Fibroblast of skin of left biceps (primary cell): ENCODE results near the gene MAGI3.
"Not testable (repeated sequence)": the region's sequence is repeated elsewhere in the genome, so short reads cannot be mapped to it uniquely, and the experiment has no call there.

Experiments
- DNase-seq, 2 experiments: peaks; one replicate each; pipeline ENCODE4 v3.0.0-alpha.2; 2013; ENCODE audit warnings: low read depth in 2 of 2

The MAGI3 gene

DNA sequence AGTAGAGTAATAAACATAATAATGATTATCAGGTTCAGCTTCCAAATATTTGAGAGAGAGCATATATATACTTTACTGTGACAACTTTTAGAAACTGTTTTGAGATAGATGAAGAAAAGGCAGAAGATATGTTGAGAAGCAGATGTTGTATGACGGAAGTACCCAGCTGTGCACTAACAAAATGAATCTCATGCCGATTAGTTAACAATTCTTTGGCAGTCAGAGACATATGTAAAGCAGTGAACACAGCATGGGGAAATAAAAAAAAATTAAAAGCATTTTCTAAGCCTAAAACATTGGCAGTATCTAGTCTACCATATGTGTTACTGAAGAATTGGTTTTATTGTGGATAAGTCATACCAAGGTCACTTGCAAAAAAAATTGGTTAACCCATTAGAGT lies 51.8 kb downstream of the MAGI3 start:
- DNase-seq: no peak

GRCh38 chr1:113444857-113445256 lies 54.5 kb downstream of the MAGI3 start:
- DNase-seq: no peak

DNA sequence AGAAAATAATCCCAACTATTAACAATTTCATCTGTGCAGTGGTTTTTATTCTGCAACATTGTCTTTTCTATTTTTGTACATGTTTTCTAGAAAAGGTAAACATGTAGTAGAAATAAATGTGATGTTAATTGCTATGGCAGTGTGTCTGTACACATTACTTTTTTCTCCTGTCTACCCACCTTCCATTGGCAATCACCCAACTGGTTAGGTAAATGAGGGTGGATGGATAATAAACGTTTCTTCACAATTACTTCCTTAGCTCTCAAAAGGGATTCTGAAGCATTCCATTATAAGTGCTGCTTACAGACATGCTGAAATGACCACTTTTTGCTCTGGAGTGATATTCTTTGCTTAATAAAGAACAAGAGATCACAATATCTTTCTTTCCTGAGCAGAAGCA lies 61.4 kb downstream of the MAGI3 start:
- DNase-seq: no peak

- peak; percentile 3 to 13 for DNase-seq
Measured at GRCh38 chr1:113452921-113453770, 62.8 kb downstream of the MAGI3 start.

DNA sequence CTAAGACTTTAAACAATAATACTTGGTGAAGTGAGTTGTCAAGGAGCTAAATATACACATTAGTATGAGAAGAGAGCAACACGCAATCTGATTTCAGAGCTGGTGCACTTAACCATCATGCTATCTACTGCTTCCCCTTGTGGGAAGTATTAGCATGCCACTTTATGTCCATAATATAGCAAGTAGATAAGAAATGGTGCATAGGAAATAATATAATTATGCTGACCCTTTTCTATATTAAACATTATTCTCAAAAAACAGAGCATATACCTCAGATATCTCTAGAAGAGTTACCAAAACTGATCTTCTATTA lies 63.4 kb downstream of the MAGI3 start:
- DNase-seq: no peak

GRCh38 chr1:113455374-113455773 lies 65.1 kb downstream of the MAGI3 start:
- DNase-seq: no peak

DNA sequence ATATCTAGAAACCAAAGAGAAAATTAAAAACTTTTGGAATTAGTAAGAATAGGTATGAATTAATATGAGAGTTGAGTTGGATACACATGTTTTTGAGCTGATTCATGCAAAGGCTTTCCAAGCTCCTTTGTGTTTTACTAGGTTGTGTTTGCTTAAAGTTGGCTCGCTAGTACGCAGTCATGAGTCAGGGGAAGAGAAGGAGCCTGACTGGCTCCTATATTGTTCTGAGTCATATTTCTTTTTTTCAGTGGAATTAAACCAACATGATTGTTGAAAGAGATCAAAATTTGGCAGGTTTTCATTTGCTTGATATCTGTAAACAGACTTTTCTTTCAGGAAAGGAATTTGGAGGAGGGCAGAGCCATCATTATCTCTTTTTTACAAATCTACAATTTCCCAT lies 66.7 kb downstream of the MAGI3 start:
- DNase-seq: peak; percentile 87 to 90

DNA sequence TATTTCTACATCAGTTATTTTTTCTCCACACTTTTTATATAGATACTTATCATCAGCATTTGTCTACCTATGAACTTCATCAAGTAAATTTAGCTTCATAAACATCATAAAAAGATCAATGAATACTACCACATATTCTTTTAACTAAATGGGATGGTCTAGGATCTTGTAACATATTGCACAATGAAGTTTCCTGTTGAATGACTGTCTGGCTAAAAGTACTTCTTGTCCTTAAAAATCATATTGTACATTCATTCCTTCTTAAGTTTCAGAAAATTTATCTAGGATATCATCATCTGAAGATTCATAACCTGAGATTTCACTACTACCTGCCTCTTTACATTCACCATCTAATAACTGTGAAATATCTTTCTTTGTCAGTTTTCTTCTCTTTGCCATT lies 69.0 kb downstream of the MAGI3 start:
- DNase-seq: no peak

GRCh38 chr1:113467991-113468390 lies 77.7 kb downstream of the MAGI3 start:
- no peak for DNase-seq

- DNase-seq: not testable (repeated sequence)
Measured at GRCh38 chr1:113478427-113479195, 88.3 kb downstream of the MAGI3 start.

DNA sequence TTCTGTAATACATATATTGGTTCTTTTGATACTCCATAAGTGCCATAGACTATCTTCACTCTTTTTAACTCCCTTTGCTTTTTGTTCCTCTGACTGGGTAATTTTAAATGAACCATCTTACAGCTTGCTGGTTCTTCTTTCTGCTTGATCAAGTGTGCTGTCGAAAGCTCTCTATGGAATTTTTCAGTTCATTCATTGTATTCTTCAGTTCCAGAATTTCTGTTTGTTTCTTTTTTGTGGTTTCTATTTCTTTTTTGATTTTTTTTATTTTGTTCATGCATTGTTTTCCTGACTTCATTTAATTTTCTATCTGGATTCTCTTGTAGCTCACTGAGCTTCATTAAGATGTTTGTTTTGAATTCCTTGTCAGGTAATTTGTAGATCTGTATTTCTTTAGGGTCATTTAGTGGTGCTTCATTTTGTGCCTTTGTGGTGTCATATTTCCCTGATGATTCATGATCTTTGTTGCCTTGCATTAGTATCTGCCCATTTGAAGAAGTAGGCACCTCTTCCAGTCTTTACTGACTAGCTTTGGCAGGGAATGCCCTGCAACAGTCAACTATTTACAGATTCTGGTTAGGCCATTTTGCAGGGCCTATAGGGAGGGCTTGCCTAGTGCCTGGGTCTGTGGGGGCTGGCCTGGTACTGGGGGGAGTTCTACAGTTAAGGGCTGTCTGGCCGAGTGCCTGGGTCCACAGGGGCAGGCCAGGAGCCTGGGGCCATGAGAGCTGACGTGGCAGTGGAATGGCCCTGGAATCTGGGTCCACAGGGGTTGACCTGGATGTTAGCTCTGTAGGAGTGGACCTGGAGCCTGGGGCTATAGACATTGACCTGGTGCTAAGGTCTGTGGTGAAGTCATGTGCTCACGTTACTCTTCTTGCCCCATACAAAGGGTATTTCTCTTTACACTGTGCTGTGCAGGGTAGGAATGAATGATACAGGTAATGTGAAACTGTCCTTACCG lies 89.7 kb downstream of the MAGI3 start:
- DNase-seq: no peak

DNA sequence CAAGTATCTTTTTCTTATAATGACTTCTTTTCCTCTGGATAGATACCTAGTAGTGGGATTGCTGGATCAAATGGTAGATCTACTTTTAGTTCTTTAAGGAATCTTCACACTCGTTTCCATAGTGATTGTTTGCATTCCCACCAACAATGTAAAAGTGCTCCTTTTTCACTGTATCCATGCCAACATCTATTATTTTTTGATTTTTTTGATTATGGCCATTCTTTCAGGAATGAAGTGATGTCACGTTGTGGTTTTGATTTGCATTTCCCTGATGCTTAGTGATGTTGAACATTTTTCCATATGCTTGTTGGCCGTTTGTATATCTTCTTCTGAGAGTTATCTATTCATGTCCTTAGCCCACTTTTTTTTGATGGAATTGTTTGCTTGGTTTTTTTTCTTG lies 94.8 kb downstream of the MAGI3 start:
- DNase-seq: peak; percentile 1 to 6

GRCh38 chr1:113488576-113489177 lies 98.4 kb downstream of the MAGI3 start:
- no peak for DNase-seq

DNA sequence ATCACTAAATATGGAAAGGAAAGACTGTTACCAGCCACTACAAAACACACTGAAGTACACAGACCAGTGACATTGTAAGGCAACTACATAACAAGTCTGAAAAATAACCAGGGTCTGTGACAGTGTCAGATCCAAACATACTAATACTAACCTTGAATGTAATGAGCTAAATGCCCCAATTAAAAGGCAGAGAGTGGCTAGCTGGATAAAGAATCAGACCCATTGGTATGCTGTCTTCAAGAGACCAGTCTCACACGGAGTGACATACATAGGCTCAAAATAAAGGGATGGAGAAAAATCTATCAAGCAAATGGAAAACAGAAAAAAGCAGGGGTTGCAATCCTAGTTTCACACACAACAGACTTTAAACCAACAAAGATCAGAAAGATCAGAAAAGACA lies 100.1 kb downstream of the MAGI3 start:
- no peak for DNase-seq

GRCh38 chr1:113493533-113493932 lies 103.2 kb downstream of the MAGI3 start:
- no peak for DNase-seq

GRCh38 chr1:113505357-113505756 lies 115.0 kb downstream of the MAGI3 start:
- DNase-seq: no peak

- no peak for DNase-seq
Measured at GRCh38 chr1:113507552-113508214, 117.4 kb downstream of the MAGI3 start.

DNA sequence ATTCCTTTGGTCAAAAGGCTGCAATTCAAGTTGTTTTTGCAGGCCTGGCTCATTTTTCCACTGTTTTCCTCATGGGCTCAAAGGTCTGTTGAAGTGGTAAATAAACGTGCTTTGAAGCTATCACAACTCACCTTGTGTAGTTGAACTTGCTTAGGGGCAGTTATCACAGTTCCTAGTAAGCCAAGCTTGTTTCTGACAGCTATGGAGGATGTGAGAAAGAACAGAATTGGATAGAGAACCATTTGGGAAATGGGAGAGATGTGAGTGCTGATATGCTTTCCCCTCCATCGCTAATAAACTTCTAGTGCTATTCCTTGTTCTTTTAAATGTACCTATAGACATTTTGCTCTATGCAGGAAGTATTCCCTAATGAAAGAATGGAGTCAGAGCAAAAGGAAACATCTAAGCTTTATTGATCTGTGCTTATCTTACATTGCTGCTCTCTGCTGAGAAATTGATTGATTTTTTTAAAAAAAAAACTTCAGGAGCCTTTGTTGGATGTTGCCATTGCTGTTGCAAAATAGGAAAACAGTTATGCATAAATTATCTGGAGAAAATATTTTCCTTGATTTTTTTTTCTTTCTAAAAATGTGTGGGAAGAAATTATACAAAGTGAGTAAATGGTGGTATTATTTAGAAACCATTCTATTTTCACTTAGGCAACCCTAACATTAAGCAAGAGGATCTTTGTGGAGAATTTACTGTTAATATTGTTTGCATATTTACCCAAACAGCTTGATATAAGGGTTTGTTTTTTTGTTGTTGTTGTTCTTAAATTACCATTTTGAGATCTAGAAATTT lies 118.2 kb downstream of the MAGI3 start:
- DNase-seq: no peak

DNA sequence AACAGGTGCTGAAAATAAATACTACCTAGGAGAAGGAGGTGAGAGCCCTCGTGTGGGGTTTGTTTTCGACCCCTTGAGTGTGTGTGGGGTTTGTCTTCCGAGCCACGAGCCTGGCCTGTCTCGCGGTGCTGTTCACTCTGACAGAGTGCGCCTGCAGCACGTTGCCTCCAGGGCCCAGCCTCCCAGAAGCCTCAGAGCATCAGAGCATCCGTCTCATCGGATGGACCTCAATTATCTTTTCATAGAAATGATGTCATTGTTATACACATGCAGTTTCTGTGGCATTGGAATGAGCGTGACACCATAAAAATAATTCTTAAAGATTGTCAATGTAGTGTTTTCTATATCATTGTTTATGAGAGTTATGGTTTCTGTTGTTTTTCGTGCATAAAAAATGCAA lies 119.5 kb downstream of the MAGI3 start:
- DNase-seq: not testable (repeated sequence)

DNA sequence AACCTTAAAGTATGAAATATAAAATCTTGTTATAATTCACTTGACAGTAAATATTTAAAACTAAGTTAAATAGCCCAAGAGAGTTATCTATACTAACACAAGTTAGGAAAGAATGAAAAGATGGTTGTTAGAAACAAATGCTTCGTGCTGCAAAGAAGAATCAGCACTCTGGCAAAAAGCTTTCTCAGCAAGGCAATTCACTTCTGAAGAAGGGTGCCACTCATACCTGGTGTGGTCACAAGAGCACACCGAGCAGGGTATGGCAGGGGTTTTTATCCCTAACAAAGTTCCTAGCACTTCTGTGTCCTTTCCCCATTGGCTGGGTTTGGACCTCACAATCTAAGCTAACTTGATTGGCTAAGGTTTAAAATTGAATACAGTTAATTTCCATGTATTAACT lies 121.0 kb downstream of the MAGI3 start:
- no peak for DNase-seq
